ENCODE results near the gene AKAP8. TPM values are rescaled to one million over a fixed set of nuclear protein-coding genes. Genes with fewer than 3 reads are reported as not detected.
"Not testable (repeated sequence)": the region's sequence is repeated elsewhere in the genome, so short reads cannot be mapped to it uniquely, and the experiment has no call there.

AKAP8 gene
- polyA plus RNA-seq, 1 donor: 32.7 TPM

DNA sequence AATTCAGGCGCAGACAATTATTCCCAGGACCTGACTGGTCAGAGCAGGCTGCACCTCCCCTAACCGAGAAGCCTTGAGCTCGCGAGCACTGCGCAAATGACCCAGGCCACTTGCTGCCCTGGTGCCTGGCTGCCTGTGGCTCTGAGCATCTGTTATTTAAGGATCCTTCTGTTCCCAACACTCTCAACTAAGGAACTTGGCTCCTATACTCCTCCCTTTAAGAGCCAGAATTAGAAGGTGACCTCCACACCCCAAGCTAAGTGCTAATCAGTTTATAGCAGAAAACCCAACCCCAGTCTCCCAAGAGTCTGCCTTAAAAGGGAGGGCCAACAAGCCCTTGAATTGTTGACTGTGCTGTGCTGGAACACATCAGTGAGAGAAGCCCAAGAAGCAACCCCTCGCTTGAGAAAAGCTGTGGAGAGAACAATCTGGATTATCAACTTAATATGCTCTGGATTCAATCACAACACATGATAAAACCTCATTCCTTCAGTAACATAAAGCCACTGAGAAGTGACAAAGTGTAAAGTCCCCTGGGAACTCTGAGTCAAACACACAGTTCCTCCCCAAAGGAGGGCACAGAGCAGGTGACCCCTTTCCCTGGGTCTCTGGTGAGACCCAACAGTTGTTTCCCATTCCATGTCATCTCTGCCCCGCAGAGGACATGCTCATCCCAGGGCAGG, 24.7 kb upstream of the AKAP8 start:
- no peak for DNase-seq

DNA sequence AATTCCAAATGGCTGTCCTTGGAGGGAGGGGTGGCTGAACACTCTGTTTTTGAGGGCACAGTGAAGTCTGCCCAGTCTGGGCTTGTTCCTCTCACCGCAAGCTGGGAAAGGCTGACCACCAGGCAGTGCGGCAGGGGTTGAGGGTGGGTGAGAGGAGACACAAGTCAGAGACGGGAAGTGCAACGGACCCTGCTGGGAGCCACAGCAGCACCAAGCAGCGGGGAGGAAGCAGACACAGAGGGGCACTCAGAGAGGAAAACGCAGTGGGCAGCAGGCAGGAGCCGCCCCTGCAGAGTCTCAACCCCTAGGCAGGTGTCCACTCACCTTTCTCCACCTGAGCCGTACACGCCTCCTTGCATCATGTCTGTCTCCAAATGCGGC, 23.6 kb upstream of the AKAP8 start:
- no peak for DNase-seq

DNA sequence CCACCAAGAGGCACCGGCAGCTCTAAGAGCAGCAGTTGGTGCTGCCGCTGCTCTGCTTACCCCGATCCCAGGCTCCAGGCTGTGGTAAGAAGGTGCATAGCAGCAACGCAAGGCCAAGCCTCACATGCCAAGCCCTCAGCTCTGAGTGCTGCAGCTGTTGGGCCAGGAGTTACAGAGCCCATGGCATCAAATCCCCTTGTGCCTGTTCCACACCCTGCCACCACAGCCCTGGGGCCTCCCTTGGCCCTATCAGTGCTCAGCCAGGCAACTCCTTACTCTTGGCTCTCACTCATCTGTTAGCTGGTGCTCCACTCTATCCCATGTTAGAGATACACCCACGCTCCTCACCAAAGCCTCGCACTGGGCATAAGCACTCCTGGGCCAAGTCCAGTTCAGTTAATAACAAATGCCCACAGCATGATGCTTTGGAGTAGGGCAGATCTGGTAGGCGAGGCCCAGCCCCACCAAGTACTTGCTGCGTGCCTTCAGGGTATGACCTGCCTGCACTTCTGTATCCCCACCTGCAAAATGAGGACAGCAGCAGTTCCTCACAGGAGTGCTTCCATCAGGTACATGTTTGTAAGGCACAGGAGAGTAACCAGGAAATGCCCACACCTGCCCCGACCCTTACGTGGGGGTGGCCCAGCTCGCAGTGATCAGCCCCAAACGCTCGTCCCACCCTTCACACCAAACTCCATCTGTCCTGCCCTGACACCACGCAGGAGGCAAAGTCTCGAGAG, 23.0 kb upstream of the AKAP8 start:
- no peak for DNase-seq

DNA sequence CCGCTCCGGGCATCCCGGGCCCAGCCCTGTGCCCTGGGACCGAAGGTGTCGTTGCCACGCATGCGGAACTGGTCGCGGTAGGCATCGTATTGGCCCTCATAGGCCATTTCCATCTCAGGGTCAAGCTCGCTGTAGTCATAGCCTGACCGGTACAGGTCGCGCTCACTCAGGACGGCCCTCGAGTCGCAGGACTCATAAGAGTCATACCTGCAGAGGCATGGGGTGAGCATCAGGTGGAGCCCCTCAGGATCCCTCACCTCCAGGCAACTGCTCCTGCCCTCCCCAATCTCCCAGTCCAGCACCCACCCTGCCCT, 21.8 kb upstream of the AKAP8 start:
- no peak for DNase-seq

DNA sequence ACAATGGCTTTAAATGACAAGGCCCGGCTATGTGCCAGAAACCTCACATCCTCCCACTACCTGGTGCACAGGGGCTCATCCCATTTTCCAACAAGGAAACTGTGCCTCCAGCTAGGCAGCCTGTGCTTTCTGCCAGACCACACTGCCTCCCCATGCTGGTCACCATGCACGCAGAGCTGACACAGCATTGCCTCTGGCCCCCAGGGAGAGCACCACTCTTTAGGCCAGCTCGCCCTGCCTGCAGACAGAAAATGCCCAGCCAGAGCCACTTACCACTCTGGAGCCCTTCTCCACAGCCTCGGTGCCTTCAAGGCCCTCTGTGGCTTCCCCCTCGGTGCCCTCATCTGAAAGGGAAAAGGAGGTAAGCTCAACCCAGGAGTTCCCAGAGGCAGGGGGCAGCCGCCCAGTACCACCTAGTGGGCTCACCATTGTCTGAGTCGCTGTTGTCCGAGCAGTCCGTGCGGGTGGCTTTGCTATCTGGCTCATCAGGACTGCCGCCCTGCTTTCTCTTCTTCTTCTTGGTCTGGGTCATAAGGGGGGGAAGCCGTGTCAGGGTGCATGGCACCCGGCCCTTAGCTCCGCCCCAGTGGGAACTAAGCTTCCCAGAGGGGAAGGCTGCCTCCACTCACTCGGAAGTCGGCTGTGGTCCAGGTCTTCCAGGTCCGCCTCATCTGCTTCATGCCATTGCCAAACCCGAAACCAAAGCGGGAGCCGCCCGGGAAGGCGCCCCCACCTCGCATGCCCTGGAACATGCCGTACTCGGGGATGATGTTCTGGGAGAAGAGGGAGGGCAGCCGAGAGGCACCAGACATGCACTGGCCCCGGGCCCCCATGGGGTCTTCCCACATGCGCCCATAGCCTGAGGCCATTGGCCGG, 21.2 kb upstream of the AKAP8 start:
- DNase-seq: no peak

DNA sequence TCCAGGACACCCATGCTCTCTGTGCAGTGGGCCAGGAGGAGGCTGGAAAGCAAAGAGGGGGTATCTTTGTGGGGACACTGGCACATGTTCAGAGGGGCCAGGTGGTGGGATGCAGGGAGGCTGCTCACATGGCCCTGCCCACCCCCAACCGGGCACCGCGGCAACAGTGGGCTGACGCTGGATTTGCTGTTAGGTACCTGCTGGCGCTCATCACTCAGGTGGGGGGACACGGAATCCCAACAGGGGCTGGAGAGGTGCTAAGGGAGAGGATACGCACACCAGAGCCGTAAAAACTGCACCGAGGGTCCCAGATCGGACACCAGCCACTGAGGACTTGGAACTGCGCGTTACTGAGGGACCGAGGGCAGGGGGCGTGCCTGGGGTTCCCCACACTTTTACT, 20.0 kb upstream of the AKAP8 start:
- no peak for DNase-seq

DNA sequence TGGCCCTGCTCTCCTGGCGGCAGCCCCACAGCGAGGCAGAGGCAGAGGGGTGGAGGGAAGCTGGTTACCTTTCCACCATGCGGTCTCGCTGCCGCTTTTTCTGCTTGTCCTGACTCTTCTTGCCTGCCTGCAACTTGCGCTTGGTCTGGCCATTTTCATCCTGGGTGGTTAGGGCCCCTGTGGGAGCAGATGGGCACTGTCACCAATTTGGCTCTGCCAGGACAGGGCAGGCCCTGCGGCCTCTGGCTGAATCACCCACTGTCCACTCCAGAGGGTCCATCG, 19.6 kb upstream of the AKAP8 start:
- DNase-seq: no peak

DNA sequence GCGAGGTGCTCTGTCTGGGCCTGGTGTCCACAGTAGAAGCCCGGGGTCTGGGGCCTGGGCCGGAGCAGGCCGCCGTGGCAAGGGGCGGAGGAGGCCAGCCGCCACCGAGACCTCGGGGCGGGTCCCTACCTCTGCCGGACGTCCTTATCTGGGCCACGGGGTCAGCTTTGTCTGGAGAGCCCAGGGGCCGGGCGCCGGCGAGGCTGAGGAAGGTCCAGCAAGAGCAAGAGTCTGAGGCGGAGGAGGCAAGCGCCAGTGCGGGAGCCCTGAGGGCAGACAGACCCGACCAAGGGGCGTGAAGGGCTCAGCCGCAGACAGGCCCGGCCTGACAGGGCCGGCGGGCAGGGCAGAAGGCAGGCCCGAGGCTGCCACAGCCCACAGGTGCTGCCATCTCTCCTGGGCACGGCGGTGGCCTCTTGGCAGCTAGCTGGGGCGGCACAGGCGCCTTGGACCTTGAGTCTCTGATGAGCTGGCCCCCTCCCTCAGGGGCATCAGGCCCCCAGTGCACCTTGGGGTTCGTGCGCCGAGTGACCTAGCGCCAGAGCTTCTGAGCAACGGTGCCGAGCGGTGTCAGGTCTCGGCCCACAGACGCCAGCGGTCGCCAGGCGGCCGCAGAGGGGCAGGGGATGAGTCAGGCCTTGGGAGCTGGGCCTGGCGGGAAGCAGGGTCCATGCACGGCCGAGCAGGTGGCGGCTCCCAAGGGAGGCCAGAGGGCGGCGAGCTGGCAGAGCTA, 19.1 kb upstream of the AKAP8 start:
- no peak for DNase-seq

DNA sequence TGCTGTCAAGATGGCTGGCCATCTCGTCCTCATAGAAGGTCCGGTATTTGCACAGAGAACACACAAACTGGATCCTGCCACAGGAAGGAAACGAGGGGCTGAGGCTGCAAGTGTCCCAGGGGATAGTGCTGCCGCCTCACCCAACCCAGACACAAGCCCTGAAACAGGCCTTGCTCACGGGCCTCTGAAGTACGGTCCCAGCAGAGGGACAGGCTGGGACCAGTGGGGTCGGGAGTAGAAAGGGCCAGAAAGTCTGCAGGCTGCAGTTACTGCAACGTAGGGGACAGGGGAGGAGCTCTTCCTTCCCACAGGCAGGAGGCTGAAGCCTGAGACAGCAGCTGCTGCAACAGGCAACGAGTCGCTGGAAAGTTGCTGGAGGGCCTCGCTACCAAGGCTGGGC, 18.2 kb upstream of the AKAP8 start:
- no peak for DNase-seq

DNA sequence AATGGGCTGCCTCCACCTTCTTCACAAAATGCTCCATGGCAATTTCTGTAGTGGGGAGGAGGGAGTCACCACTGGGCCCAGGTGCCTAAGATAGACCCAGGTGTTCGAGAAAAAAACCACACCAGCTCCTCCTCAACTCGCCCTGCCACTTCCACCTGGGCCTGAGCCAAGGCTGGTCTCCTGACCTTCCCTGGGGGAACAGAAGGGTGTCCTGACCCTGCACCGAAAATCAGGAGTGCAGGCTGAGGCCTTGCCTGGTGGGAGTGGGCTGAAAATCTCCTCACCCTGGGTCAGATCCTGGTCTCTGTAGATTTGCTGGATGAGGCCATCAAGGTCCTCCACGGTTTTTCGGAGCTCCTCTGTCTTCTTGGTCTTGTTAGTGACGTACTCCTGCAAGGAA, 17.6 kb upstream of the AKAP8 start:
- no peak for DNase-seq

DNA sequence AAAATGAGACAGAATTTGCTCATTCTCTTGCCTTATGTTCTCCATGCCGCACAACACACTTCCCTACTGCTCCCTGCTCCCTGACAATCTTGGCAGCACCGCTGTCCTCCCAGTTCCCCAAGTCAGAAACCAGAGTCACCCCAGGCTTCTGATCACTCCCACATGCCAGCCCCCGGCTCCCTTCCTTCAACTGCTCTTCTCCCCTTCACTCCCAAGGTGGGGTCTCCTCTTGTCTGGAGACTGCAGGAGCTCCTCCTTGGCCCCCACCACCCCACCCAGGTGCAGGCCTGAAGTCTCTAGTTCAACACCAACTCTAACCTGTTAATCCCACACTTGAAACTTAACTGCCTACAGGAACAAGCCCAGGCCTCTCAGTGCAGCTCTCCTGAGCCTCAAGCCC, 16.8 kb upstream of the AKAP8 start:
- no peak for DNase-seq

DNA sequence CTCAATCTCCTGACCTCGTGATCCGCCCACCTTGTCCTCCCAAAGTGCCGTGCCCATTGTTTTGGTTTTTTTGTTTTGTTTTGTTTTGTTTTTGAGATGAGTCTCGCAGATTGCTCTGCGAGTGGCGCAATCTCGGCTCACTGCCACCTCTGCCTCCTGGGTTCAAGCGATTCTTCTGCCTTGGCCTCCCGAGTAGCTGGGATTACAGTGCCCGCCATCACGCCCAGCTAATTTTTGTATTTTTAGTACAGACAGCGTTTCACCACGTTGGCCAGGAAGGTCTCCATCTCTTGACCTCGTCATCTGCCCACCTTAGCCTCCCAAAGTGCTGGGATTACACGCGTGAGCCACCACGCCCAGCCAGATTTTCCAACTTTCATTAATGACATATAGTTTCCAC, 15.7 kb upstream of the AKAP8 start:
- DNase-seq: not testable (repeated sequence)

DNA sequence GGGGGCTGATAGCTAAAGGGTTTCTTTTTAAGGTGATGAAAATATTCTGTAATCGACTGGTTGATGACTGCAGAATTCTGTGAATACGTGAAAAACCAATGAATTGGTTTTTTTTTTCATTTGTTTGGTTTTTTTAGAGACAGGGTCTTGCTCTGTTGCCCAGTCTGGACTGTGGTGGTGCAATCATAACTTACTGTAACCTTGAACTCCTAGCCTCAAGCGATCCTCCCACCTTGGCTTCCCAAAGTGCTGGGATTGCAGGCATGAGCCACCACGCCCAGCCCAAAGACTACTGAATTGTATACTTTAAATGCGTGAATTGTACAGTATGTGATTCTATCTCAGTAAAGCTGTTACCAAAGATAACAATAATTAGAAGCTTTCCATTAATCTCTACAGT, 14.8 kb upstream of the AKAP8 start:
- no peak for DNase-seq

DNA sequence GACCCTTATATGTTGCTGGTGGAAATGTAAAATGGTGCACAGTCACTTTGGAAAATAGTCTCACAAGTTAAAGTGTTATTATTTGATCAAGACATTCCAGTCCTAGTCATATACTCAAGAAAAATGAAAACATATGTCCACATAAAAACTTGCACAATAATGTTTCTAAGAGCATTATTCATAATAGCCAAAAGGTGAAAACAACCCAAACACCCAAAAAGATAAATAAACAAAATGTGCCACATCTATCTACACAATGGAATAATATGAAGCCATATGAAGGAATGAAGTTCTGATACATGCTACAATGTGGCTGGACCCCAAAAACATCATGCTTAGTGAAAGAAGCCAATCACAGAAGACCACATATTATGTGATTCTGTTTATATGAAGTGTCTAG, 14.4 kb upstream of the AKAP8 start:
- DNase-seq: no peak

DNA sequence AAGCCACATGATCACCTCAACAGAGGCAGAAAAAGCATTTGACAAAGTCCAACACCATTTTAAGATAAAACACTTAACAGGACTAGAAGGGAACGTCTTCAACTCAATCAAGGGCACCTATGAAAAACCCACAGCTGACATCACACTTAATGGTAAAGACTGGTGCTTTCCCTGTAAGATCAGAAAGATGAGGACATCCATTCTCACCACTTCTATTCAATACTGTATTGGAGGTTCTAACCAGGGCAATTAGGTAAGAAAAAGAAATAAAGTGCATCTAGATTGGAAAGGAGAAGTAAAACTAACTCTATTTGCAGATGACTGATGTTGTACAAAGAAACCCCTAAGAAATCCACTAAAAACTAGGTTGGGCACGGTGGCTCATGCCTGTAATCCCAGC, 11.2 kb upstream of the AKAP8 start:
- DNase-seq: no peak

DNA sequence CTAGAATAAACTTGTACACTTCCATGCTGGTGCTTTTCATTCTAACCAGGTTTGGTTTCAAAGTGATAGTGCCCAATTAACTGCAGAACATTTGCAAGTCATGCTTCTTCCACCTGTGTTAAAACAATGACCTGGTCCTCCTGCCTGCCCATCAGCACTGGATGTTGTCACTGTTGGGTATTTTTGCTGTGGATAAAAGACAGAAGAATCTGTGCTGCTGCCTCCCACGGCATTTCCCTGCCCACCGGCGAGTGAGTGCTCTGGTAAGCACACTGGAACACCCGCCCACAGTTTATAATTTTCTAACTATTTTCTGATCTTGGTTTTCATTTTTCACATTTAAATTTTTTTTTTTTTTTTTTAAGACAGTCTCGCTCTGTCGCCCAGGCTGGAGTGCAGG, 2.3 kb upstream of the AKAP8 start:
- DNase-seq: no peak

DNA sequence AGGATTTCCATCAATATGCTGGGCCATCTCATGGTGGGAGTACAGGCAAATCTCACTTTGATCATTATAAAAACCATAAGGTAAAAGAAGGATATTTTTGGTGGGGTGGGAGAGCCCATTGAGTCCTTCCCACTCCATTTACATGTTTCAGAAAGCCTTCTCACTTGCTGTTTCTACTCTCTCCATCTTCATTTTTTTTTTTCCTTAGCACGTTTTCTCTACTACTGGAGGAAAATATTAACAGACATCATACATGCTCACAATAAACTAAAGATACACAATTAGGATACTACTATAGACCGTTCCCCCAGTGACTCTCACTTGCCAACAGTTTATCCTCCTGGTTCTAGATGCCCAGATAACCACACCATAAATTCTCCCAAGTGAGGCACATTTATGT, 1.8 kb upstream of the AKAP8 start:
- no peak for DNase-seq

DNA sequence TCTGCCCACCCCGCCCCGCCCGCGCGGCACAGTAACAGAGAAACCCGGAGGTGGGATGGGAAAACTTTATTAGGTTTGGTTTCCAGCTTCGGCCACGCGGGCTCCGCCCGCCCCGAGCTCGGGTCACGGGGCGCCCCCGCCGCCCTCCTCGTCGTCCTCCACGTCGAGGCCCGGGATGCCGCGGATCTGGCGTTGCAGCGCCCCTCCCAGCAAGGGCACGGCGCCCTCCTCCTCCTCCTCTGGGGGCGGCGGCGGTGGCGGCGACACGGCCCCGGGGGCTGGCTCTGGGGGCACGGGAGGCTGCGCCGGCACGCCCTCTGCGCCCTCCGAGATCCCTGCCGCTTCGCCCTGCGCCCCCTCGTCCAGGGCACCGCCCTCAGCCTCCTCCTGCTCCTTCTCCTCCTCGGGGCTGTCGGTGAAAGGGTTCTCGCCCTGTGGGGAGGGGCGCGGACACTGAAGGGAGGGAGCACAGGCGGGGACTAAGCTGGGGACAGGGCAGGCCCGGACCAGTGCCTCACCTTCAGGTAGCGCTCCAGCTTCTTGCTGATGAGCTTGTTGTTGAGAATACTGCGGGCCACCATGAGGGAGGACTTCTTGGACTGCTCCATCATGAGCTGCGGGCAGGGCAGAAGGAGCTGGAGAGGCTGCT, 536 bp upstream of the AKAP8 start:
- DNase-seq: peak; percentile 42

DNA sequence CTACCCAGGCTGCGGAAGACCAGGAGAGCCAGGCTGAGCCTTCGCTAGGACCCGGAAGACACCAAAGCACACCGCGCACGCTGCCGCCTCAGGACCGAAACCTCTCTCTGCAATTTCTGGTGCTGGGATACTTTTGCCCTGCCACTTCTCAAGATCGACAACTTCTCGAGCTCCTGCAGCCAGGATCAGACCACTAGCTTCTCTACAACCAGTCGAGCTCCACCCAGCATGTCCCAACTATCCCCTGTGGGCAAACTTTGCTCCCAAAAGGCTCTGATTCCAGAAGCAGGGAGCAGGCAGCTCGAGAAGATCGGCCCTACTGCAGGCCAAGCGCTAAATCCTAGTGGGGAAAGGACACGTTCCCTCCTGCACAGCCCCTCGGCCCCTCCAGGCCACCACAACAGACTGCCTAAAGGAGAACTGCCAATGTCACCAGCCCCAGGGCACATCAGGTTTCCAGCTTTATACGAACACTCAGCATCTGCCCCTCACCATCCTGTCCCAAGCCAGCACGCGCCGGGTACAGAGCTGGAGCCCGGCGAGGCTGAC, 979 bp downstream of the AKAP8 start:
- DNase-seq: peak; percentile 34

DNA sequence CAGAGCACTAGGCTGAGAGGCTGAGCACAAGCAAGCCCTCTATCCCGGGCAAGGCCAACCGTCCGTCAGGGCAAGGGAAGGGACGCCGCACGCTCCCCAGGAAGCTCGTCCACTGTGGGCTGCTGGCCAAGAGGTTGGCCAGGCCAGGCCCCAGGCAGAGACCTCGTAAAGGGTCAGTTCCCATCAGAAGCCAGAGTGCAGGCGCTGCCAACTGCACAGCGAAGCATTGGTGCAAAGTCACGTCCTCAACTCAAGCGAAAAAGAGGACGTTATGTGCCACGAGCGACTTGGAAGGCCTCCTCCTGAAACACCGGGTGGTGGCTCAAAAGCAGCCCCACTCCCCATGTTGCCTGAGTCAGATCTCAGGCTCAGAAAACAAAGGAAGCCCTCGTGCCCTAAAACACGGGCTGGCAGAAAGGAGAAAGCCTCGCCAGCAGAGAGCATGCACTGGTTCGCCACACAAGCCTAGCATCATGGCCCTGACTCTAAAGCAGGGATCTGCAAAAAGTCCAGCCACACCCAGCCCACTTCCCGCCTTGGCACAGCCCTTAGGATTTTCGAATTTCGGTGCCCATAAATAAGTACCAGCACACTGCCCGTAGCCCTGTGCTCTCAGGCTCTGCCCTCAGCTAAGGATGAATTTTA, 4.7 kb downstream of the AKAP8 start:
- DNase-seq: no peak

DNA sequence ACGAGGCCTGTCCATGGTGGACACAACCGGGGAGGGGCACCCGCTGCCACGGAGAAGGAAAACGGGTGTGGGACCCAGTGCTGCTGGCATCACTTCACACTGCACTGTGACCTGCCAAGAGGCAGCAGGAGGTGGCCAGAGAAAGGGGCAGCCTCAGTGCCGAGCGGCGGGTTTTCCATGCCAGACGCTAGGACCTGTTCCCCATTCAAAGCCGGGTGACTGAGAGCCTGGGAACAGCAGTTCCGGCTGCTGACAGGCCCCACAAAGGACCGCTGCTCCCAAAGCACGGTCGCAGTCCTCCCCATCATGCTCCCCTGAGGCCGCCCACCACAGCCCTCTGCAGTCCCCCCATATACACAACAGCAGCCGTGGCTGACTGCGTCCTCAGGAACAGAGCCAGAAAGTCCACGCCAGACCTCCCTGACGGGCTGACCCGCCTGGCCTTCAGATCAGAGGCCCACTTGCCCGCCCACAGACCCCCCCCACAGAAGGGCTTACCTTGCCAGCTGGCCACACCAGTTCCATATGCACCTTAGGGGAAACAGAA, 5.4 kb downstream of the AKAP8 start:
- no peak for DNase-seq
